MM.1S (cell line): Measurements from ENCODE around the gene RBMS3.

ENCODE experiments used
- DNase-seq: peaks from one replicate; pipeline ENCODE4 v3.0.0-alpha.2; 2015
- H2AFZ ChIP-seq: fragments of 300-600 bp; sonication (generic); 2 replicates; pipeline ENCODE4 v1.6.0; 2016; ENCODE audit warnings: antibody characterized with exemption, low read length
- H3F3A ChIP-seq: fragments of 300-600 bp; sonication (generic); 2 replicates; pipeline ENCODE4 v1.6.1; 2016; ENCODE audit warnings: mild to moderate bottlenecking, antibody characterized with exemption, low read length, moderate library complexity, mixed read lengths; ENCODE audit not compliant: insufficient read depth
- H3K27ac ChIP-seq: fragments of 300-600 bp; sonication (generic); 2 replicates; pipeline ENCODE4 v1.5.1; 2016; ENCODE audit warnings: mild to moderate bottlenecking, low read length
- H3K27me3 ChIP-seq: fragments of 300-600 bp; sonication (generic); replicated peaks from 2 replicates; pipeline ENCODE4 v1.6.0; 2016; ENCODE audit warnings: low read length; ENCODE audit not compliant: insufficient read depth
- H3K36me3 ChIP-seq: fragments of 300-600 bp; sonication (generic); replicated peaks from 2 replicates; pipeline ENCODE4 v1.6.1; 2016; ENCODE audit warnings: mild to moderate bottlenecking, low read length, mixed read lengths; ENCODE audit not compliant: insufficient read depth
- H3K4me1 ChIP-seq: fragments of 300-600 bp; sonication (generic); 2 replicates; pipeline ENCODE4 v1.6.1; 2016; ENCODE audit warnings: low read length, mixed read lengths
- H3K4me2 ChIP-seq: fragments of 300-600 bp; sonication (generic); 2 replicates; pipeline ENCODE4 v1.6.0; 2016; ENCODE audit warnings: low read depth, low read length
- H3K4me3 ChIP-seq: fragments of 300-600 bp; sonication (generic); 2 replicates; pipeline ENCODE4 v1.5.1; 2016; ENCODE audit warnings: low read length, mixed read lengths
- H3K79me2 ChIP-seq: fragments of 300-600 bp; sonication (generic); 2 replicates; pipeline ENCODE4 v1.6.1; 2016; ENCODE audit warnings: mixed run types, low read length, mixed read lengths
- H3K9ac ChIP-seq: fragments of 300-600 bp; sonication (generic); 2 replicates; pipeline ENCODE4 v1.6.1; 2016; ENCODE audit warnings: low read length, mixed read lengths
- H3K9me2 ChIP-seq: fragments of 300-600 bp; sonication (generic); replicated peaks from 2 replicates; pipeline ENCODE4 v1.6.1; 2016; ENCODE audit warnings: mild to moderate bottlenecking, low read length, mixed read lengths; ENCODE audit not compliant: insufficient read depth
- H3K9me3 ChIP-seq: fragments of 300-600 bp; sonication (generic); replicated peaks from 2 replicates; pipeline ENCODE4 v1.6.1; 2016; ENCODE audit warnings: mild to moderate bottlenecking, low read length, mixed read lengths; ENCODE audit not compliant: insufficient read depth
- H4K20me1 ChIP-seq: fragments of 300-600 bp; sonication (generic); 2 replicates; pipeline ENCODE4 v1.6.1; 2016; ENCODE audit warnings: mild to moderate bottlenecking, low read length, moderate library complexity, mixed read lengths; ENCODE audit not compliant: insufficient read depth
- EZH2 ChIP-seq: fragments of 300-600 bp; sonication (generic); optimal IDR thresholded peaks from 2 replicates; pipeline ENCODE3; 2017; ENCODE audit warnings: low read depth, mild to moderate bottlenecking, antibody characterized with exemption, low read length, mixed read lengths
- EZH2phosphoT487 ChIP-seq: fragments of 300-600 bp; sonication (generic); IDR thresholded peaks from 2 replicates; pipeline ENCODE4 v1.6.1; 2018; ENCODE audit warnings: antibody characterized with exemption, low read length
- TF ChIP-seq, protein P1 (sequence below): fragments of 300-600 bp; sonication (generic); IDR thresholded peaks from 2 replicates; pipeline ENCODE4 v1.5.1; 2016; ENCODE audit warnings: antibody characterized with exemption, low read length, mixed read lengths

RBMS3 gene

DNA sequence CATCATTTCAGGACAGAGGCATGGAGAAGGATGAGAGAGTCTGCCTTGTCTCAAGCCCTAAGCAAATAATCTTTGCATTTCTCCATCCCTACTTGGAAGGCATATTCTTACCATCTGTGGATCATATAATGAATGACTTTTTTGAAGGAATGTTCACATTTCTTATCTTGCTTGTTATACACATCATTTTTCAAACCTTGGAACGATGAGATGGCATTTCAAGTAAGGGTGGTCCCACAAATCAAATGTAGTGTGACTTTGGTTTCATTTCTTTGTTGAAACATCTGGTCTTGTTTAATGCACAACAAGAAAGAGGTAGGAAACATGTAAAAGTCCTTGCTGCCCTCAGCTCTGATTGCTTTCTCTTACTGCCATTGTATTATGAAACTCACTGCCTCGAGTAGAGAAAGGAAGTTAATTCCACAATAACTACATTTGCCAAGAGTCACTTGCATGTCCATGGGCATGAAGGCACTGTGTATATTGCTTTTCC, 32.1 kb downstream of the RBMS3 start:
- no peak overlapping the region for H3K27ac ChIP-seq
- no peak overlapping the region for H2AFZ ChIP-seq
- no peak for DNase-seq
- H3F3A ChIP-seq, result no peaks in the 10 kb centered on the region
- no peak overlapping the region for H3K9ac ChIP-seq
- no peaks in the 10 kb centered on the region for H3K4me1 ChIP-seq
- H3K9me2 ChIP-seq, result no peaks in the 10 kb centered on the region
- no peaks in the 10 kb centered on the region for H3K9me3 ChIP-seq
- no peak overlapping the region for H3K4me3 ChIP-seq
- H3K27me3 ChIP-seq, result no peaks in the 10 kb centered on the region
- H4K20me1 ChIP-seq, result no peaks in the 10 kb centered on the region
- no peak overlapping the region for H3K4me2 ChIP-seq
- H3K36me3 ChIP-seq, result no peaks in the 10 kb centered on the region
- no peaks in the 10 kb centered on the region for H3K79me2 ChIP-seq
- TF ChIP-seq, protein P1, sequence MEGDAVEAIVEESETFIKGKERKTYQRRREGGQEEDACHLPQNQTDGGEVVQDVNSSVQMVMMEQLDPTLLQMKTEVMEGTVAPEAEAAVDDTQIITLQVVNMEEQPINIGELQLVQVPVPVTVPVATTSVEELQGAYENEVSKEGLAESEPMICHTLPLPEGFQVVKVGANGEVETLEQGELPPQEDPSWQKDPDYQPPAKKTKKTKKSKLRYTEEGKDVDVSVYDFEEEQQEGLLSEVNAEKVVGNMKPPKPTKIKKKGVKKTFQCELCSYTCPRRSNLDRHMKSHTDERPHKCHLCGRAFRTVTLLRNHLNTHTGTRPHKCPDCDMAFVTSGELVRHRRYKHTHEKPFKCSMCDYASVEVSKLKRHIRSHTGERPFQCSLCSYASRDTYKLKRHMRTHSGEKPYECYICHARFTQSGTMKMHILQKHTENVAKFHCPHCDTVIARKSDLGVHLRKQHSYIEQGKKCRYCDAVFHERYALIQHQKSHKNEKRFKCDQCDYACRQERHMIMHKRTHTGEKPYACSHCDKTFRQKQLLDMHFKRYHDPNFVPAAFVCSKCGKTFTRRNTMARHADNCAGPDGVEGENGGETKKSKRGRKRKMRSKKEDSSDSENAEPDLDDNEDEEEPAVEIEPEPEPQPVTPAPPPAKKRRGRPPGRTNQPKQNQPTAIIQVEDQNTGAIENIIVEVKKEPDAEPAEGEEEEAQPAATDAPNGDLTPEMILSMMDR, result no peak
- TF ChIP-seq EZH2phosphoT487 (no peak), EZH2 (no peak)

DNA sequence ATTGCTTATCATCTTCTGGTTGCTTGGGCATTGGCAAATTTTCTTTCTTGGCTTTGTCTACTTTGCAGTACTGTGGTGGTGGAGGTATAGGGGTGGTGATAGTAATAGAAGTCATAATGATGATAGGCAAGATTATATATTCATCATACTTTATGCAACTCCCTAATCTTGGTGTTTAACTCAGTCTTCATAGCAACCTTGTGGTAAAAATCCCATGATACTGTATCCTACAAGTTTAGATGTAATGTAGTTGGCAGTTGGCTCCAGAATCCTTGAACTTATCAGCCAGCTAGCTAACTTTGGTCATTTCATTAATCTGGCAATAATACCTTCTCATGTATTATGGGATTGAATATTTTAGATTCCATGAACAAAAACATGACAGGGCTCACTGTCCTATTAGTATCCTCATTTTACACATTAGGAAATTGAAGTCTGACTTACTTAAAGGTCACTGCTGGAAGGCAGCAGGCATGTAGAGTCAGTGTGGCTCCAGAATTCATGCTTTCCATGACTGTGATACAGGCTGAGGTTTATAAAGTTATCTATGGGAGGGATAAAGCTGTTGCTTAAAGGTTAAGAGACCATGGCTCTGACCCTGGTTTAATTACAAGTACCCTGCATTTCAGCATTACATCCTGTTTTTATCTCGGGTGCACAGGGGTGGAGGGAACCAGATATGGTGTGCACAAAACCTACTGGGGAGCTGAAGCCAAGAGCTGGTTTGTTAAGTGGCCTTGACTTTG, 33.3 kb downstream of the RBMS3 start:
- Histone ChIP-seq H3K27ac (no peak overlapping the region), H4K20me1 (no peaks in the 10 kb centered on the region), H3F3A (no peaks in the 10 kb centered on the region), H3K36me3 (no peaks in the 10 kb centered on the region), H3K79me2 (no peaks in the 10 kb centered on the region), H3K9me3 (no peaks in the 10 kb centered on the region), H3K4me2 (no peak overlapping the region), H3K4me3 (no peak overlapping the region), H3K9me2 (no peaks in the 10 kb centered on the region), H2AFZ (no peak overlapping the region), H3K27me3 (no peaks in the 10 kb centered on the region), H3K4me1 (no peaks in the 10 kb centered on the region), H3K9ac (no peak overlapping the region)
- DNase-seq, result no peak
- TF ChIP-seq EZH2phosphoT487, result no peak
- TF ChIP-seq EZH2, result no peak
- TF ChIP-seq, protein P1, result no peak

DNA sequence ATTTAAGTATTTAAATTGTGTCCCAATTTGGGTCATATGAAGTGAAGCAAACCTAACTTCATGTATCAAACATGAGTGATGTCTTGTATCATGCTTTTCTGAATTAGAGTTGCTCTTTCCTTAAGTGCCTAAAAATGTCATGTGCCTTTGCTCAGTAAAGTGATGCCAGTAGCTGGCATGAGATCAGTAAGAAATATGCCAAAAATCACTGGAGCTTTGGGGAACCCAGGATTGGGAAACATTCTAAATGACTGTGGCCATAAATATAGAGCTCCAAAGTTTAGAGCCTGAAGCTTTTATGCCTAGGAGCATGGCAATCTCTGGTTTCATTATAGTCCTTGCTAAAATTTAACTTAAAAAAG, 33.8 kb downstream of the RBMS3 start:
- Histone ChIP-seq H4K20me1 (no peaks in the 10 kb centered on the region), H3K4me2 (no peak overlapping the region), H3K79me2 (no peaks in the 10 kb centered on the region), H3K9ac (no peak overlapping the region), H3K9me2 (no peaks in the 10 kb centered on the region), H3K9me3 (no peaks in the 10 kb centered on the region), H3F3A (no peaks in the 10 kb centered on the region), H2AFZ (no peak overlapping the region), H3K27me3 (no peaks in the 10 kb centered on the region), H3K4me1 (no peaks in the 10 kb centered on the region), H3K4me3 (no peak overlapping the region), H3K27ac (no peak overlapping the region), H3K36me3 (no peaks in the 10 kb centered on the region)
- no peak for DNase-seq
- TF ChIP-seq EZH2, result no peak

DNA sequence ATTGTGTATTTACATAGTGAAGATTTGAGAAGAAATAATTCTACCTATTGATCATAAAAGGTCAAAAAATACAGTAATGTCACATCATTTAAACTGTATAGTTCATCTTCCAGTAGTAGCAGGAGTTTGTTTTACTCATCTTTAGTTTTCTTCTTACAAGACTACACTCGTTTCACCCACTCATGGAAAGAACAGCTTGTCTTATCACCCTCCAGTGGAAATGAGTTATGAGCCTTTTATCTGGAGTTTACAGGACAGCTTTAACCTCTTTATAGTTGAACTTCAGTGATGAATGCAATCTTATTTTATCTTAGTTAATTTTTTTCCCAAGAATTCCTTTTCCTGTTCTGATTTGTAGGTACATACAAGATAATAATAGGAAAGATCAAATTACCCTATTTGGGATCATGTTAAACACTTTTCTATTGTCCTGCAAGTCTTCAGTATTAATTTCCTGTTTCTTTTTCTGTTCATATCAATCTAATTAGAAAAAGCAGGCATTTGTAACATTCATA, 36.8 kb downstream of the RBMS3 start:
- no peak overlapping the region for H3K4me3 ChIP-seq
- no peaks in the 10 kb centered on the region for H4K20me1 ChIP-seq
- H2AFZ ChIP-seq, result no peak overlapping the region
- H3K9me2 ChIP-seq, result no peaks in the 10 kb centered on the region
- no peak overlapping the region for H3K4me2 ChIP-seq
- no peak overlapping the region for H3K27ac ChIP-seq
- no peaks in the 10 kb centered on the region for H3K9me3 ChIP-seq
- H3K27me3 ChIP-seq, result no peaks in the 10 kb centered on the region
- no peak overlapping the region for H3K9ac ChIP-seq
- TF ChIP-seq, protein P1, result no peak
- no peak for TF ChIP-seq EZH2phosphoT487
- TF ChIP-seq EZH2, result no peak
- no peaks in the 10 kb centered on the region for H3K79me2 ChIP-seq
- no peaks in the 10 kb centered on the region for H3K4me1 ChIP-seq
- no peaks in the 10 kb centered on the region for H3F3A ChIP-seq
- DNase-seq, result no peak
- no peaks in the 10 kb centered on the region for H3K36me3 ChIP-seq
